Stimulated activated naive CD4-positive, alpha-beta T cell treated with Interleukin-2 at 50 U/mL for 16 hours (primary cell): Measurements from ENCODE around the gene BUB3.
A peak's percentile ranks its signal among the peaks of the same experiment; 100 is the strongest.

ENCODE experiments used
- DNase-seq: peaks from one replicate; lab custom pipeline; 2025; lab: John Stamatoyannopoulos, UW

The BUB3 gene

GRCh38 chr10:123154092-123154710 lies at the start of gene BUB3:
TSS of gene BUB3 (plus strand) at chr10:123154402. CDS start at chr10:123154918, 516 bp downstream.
- DNase-seq, result peak; percentile 97

GRCh38 chr10:123109466-123109865 lies 44.7 kb upstream of the BUB3 start:
- DNase-seq, result no peak

GRCh38 chr10:123117644-123118417 lies 36.4 kb upstream of the BUB3 start:
- DNase-seq, result no peak

- no peak for DNase-seq
Observed at GRCh38 chr10:123119081-123119480, 35.1 kb upstream of the BUB3 start.

- DNase-seq, result no peak
Observed at GRCh38 chr10:123126246-123126645, 28.0 kb upstream of the BUB3 start.

GRCh38 chr10:123129618-123130271 lies 24.5 kb upstream of the BUB3 start:
- no peak for DNase-seq

- DNase-seq, result peak; percentile 83
Observed at GRCh38 chr10:123132576-123133477, 21.4 kb upstream of the BUB3 start.

- no peak for DNase-seq
Observed at GRCh38 chr10:123133541-123134342, 20.5 kb upstream of the BUB3 start.

- DNase-seq, result no peak
Observed at GRCh38 chr10:123134343-123134914, 19.8 kb upstream of the BUB3 start.

GRCh38 chr10:123134915-123135414 lies 19.2 kb upstream of the BUB3 start:
- DNase-seq, result no peak

- DNase-seq, result no peak
Observed at GRCh38 chr10:123135415-123136141, 18.6 kb upstream of the BUB3 start, which contains the start of gene HMX3. TSS of gene HMX3 (plus strand) at chr10:123135970. CDS start at chr10:123136051, 81 bp downstream.

GRCh38 chr10:123136221-123136805 lies 17.9 kb upstream of the BUB3 start:
- no peak for DNase-seq

GRCh38 chr10:123136806-123137642 lies 17.2 kb upstream of the BUB3 start:
- DNase-seq, result peak; percentile 19

GRCh38 chr10:123139165-123139520 lies 15.1 kb upstream of the BUB3 start:
- DNase-seq, result no peak

- no peak for DNase-seq
Observed at GRCh38 chr10:123139521-123140163, 14.6 kb upstream of the BUB3 start.

- no peak for DNase-seq
Observed at GRCh38 chr10:123140164-123140982, 13.8 kb upstream of the BUB3 start.

- DNase-seq, result no peak
Observed at GRCh38 chr10:123140983-123141390, 13.2 kb upstream of the BUB3 start.
